ENCODE measurements around the gene KCNE3.

Gene KCNE3

GRCh38 chr11:74462631-74463030 lies 4.7 kb downstream of the KCNE3 start:
- no peaks in the 10 kb centered on the region for H3K27me3 ChIP-seq
- H3K36me3 ChIP-seq = no peaks in the 10 kb centered on the region
- TF ChIP-seq CTCF (IDR thresholded peaks at IDR 0.05; ENCODE audit: low read depth, low read length) = no peak
- no peaks in the 10 kb centered on the region for H3K9me3 ChIP-seq
- DNase-seq = no peak
- H3K4me1 ChIP-seq = no peaks in the 10 kb centered on the region
- no peak overlapping the region for H3K4me3 ChIP-seq (ENCODE audit: low read depth, low read length)

- Histone ChIP-seq H3K9me3 (no peaks in the 10 kb centered on the region), H3K36me3 (no peaks in the 10 kb centered on the region), H3K27me3 (no peaks in the 10 kb centered on the region), H3K4me1 (no peaks in the 10 kb centered on the region), H3K4me3 (ENCODE audit: low read depth, low read length) (no peak overlapping the region)
- peak; percentile 19 for DNase-seq
- TF ChIP-seq CTCF (IDR thresholded peaks at IDR 0.05; ENCODE audit: low read depth, low read length) = no peak
Measured at GRCh38 chr11:74462009-74462408, 5.3 kb downstream of the KCNE3 start.

GRCh38 chr11:74460481-74461154 lies 6.7 kb downstream of the KCNE3 start:
- Histone ChIP-seq H3K4me3 (ENCODE audit: low read depth, low read length) (no peak overlapping the region), H3K27me3 (no peaks in the 10 kb centered on the region), H3K36me3 (no peaks in the 10 kb centered on the region), H3K9me3 (no peaks in the 10 kb centered on the region), H3K4me1 (no peaks in the 10 kb centered on the region)
- no peak for DNase-seq
- TF ChIP-seq CTCF (IDR thresholded peaks at IDR 0.05; ENCODE audit: low read depth, low read length) = no peak

- Histone ChIP-seq H3K27me3 (no peaks in the 10 kb centered on the region), H3K9me3 (no peaks in the 10 kb centered on the region), H3K4me1 (no peaks in the 10 kb centered on the region), H3K36me3 (no peaks in the 10 kb centered on the region), H3K4me3 (ENCODE audit: low read depth, low read length) (no peak overlapping the region)
- TF ChIP-seq CTCF (IDR thresholded peaks at IDR 0.05; ENCODE audit: low read depth, low read length) = no peak
- DNase-seq = no peak
Measured at GRCh38 chr11:74460065-74460464, 7.3 kb downstream of the KCNE3 start.

- H3K36me3 ChIP-seq = no peaks in the 10 kb centered on the region
- no peaks in the 10 kb centered on the region for H3K4me1 ChIP-seq
- DNase-seq = no peak
- no peak for TF ChIP-seq CTCF (IDR thresholded peaks at IDR 0.05; ENCODE audit: low read depth, low read length)
- H3K9me3 ChIP-seq = no peaks in the 10 kb centered on the region
- H3K4me3 ChIP-seq (ENCODE audit: low read depth, low read length) = no peak overlapping the region
- H3K27me3 ChIP-seq = no peaks in the 10 kb centered on the region
Measured at GRCh38 chr11:74459584-74459983, 7.8 kb downstream of the KCNE3 start.

- H3K27me3 ChIP-seq = no peaks in the 10 kb centered on the region
- H3K4me3 ChIP-seq (ENCODE audit: low read depth, low read length) = no peak overlapping the region
- no peaks in the 10 kb centered on the region for H3K4me1 ChIP-seq
- no peak for TF ChIP-seq CTCF (IDR thresholded peaks at IDR 0.05; ENCODE audit: low read depth, low read length)
- no peak for DNase-seq
- H3K36me3 ChIP-seq = no peaks in the 10 kb centered on the region
- H3K9me3 ChIP-seq = no peaks in the 10 kb centered on the region
Measured at GRCh38 chr11:74457356-74457755, 10.0 kb downstream of the KCNE3 start.
